SU-DHL-6 (cell line): ENCODE data around the gene HIVEP3.
A peak's percentile ranks its signal among the peaks of the same experiment; 100 is the strongest.

Source experiments
- H2AFZ ChIP-seq: fragments of 200-600 bp; sonication (generic); 2 replicates; pipeline ENCODE4 v1.6.1; 2014; ENCODE audit warnings: low read depth, mild to moderate bottlenecking, moderate library complexity, mixed read lengths, antibody characterized with exemption, low read length; ENCODE audit not compliant: severe bottlenecking
- H3F3A ChIP-seq: fragments of 200-600 bp; shearing (Covaris generic); 2 replicates; pipeline ENCODE4 v1.6.0; 2016; ENCODE audit warnings: antibody characterized with exemption, mild to moderate bottlenecking; ENCODE audit not compliant: insufficient read depth
- H3K27ac ChIP-seq: fragments of 200-600 bp; sonication (generic); 2 replicates; pipeline ENCODE4 v1.5.1; 2016; ENCODE audit warnings: low read depth, mild to moderate bottlenecking, low read length, moderate library complexity, mixed read lengths
- H3K27me3 ChIP-seq: fragments of 200-600 bp; sonication (generic), shearing (Covaris generic); 2 replicates; pipeline ENCODE4 v1.6.0; 2014; ENCODE audit warnings: mild to moderate bottlenecking, low read length
- H3K36me3 ChIP-seq: fragments of 200-600 bp; sonication (generic); 2 replicates; pipeline ENCODE4 v1.6.1; 2014; ENCODE audit warnings: mild to moderate bottlenecking, low read length, mixed read lengths
- H3K4me2 ChIP-seq: fragments of 300-600, 200-600 bp; shearing (Covaris generic), sonication (generic); 2 replicates; pipeline ENCODE4 v1.6.0; 2014; ENCODE audit warnings: low read length, low read depth, mild to moderate bottlenecking; ENCODE audit not compliant: poor library complexity, severe bottlenecking
- H3K4me3 ChIP-seq: fragments of 200-600 bp; sonication (generic); 2 replicates; pipeline ENCODE4 v1.5.1; 2014; ENCODE audit warnings: antibody characterized with exemption, low read length, mild to moderate bottlenecking, mixed read lengths; ENCODE audit not compliant: insufficient read depth, poor library complexity, severe bottlenecking
- H3K79me2 ChIP-seq: fragments of 200-600 bp; sonication (generic); 2 replicates; pipeline ENCODE4 v1.6.1; 2014; ENCODE audit warnings: mild to moderate bottlenecking, low read length, moderate library complexity; ENCODE audit not compliant: insufficient read depth
- H3K9ac ChIP-seq: fragments of 200-600 bp; sonication (generic); 2 replicates; pipeline ENCODE4 v1.7.0; 2014; ENCODE audit warnings: mild to moderate bottlenecking, low read length
- H3K9me2 ChIP-seq: fragments of 200-600 bp; sonication (generic); replicated peaks from 2 replicates; pipeline ENCODE4 v1.6.1; 2014; ENCODE audit warnings: low read length; ENCODE audit not compliant: insufficient read depth
- H3K9me3 ChIP-seq: fragments of 200-600 bp; sonication (generic); 2 replicates; pipeline ENCODE4 v1.6.1; 2014; ENCODE audit warnings: low read length, mixed read lengths; ENCODE audit not compliant: insufficient read depth
- H4K20me1 ChIP-seq: fragments of 200-600 bp; sonication (generic); 2 replicates; pipeline ENCODE4 v1.6.1; 2014; ENCODE audit warnings: low read depth, mild to moderate bottlenecking, antibody characterized with exemption, low read length, moderate library complexity, mixed read lengths
- EZH2phosphoT487 ChIP-seq: fragments of 200-600 bp; sonication (generic), shearing (Covaris generic); conservative IDR thresholded peaks from 2 replicates; pipeline ENCODE4 v1.6.1; 2018; ENCODE audit warnings: mild to moderate bottlenecking, antibody characterized with exemption, low read length, moderate library complexity, mixed read lengths
- TF ChIP-seq, protein P1 (sequence below): fragments of 200-600 bp; sonication (generic); IDR thresholded peaks from one replicate; pipeline ENCODE4 v1.5.1; 2017; ENCODE audit warnings: antibody characterized with exemption, mild to moderate bottlenecking, low read length, moderate library complexity; ENCODE audit not compliant: insufficient read depth, poor library complexity, severe bottlenecking

HIVEP3 gene

DNA sequence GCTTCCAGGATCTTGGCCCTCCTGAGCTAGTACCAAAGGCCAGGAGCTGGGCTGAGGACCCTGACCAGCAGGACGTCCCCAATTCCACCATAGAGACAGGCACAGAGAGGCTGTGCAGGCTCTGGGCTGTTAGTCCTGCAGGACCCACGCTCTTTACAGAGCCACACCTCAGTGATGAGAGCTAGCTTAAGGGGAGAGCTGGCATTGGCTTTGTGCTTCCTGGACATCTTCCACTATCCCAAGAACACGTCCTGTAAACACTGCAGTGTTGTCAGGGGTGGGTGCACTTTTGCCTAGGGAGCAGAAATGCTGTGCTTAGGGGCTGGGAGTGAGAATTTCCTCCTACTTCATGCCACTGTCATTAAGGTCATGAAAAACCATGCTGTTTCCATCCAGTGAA, 342.5 kb downstream of the HIVEP3 start:
- no peak overlapping the region for H2AFZ ChIP-seq
- H3K9ac ChIP-seq = no peak overlapping the region
- no peaks in the 10 kb centered on the region for H3K36me3 ChIP-seq
- no peak overlapping the region for H3K4me2 ChIP-seq
- peaks cover 5% of the 10 kb centered on the region; the same call in 1 of the 2 replicates for H3F3A ChIP-seq
- H3K79me2 ChIP-seq = no peaks in the 10 kb centered on the region
- no peaks in the 10 kb centered on the region for H3K27me3 ChIP-seq
- no peaks in the 10 kb centered on the region for H4K20me1 ChIP-seq
- no peak overlapping the region for H3K4me3 ChIP-seq
- no peak overlapping the region for H3K27ac ChIP-seq
- no peak for TF ChIP-seq EZH2phosphoT487
- TF ChIP-seq, protein P1, sequence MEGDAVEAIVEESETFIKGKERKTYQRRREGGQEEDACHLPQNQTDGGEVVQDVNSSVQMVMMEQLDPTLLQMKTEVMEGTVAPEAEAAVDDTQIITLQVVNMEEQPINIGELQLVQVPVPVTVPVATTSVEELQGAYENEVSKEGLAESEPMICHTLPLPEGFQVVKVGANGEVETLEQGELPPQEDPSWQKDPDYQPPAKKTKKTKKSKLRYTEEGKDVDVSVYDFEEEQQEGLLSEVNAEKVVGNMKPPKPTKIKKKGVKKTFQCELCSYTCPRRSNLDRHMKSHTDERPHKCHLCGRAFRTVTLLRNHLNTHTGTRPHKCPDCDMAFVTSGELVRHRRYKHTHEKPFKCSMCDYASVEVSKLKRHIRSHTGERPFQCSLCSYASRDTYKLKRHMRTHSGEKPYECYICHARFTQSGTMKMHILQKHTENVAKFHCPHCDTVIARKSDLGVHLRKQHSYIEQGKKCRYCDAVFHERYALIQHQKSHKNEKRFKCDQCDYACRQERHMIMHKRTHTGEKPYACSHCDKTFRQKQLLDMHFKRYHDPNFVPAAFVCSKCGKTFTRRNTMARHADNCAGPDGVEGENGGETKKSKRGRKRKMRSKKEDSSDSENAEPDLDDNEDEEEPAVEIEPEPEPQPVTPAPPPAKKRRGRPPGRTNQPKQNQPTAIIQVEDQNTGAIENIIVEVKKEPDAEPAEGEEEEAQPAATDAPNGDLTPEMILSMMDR = no peak
- no peaks in the 10 kb centered on the region for H3K9me3 ChIP-seq
- H3K9me2 ChIP-seq = no peaks in the 10 kb centered on the region

DNA sequence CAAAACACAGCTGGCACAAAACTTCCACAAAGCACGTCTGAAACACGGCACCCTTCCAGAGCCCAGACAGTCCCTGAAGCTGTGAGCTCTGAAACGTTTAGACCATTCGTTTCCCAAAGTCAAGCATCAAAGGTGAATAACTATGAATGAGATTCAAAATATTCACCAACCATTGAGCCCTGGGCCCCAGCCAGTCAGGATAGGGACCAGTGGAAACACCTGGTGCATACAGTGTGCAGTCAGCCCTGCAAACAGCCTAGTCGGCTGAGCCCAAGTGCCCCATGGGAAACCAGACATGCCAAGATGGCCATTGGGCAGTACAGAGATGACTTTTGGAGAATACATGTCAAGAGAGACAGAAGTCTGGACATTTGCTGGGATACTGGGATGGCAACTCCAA, 343.9 kb downstream of the HIVEP3 start:
- Histone ChIP-seq H3K4me2 (peak overlapping the region; percentile 34), H3K4me3 (no peak overlapping the region), H3K9ac (peak overlapping the region; percentile 43)

DNA sequence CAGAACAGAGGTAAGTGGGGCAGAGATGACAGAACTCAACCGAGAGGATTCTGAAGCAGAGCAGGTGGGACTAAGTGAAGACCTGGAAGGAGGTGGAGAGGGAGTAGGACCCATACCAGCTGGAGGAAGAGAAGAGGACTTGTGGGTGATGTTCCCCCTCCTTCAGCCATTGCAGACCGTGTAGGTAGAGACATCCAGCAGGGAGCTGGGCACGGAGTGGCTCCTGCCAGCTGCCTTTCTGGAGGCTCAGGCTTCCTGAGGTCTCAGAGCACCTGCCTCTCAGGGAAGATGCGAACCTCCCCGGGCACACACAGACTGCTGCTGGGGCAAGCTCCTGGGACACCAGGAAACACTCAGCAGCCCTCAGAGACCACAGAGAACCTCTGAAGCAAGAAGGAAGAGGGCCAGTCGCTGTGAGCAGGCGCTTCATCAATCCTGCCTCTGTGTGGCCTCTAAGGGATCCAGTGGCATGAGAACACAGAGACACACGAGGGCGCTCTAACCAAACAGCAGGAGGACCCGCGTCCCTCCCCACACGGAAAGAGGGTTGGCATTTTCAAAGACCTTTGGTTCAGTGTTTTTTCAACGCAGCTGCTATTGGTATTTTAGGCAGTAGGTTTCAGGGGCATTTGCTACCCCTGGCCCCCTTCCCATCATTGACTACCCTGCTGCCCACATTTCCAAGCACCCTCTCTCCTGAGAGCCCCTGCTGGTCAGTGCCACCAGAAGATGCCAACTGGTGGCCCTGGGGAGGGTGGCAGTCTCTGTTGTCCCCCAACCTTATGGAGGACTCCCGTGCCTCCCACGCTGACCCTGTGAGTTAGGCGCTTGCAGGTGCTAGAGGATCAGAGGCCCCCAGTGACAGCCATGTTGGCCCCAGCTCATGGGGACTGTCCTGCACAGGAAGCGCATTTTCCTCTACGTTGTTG, 344.7 kb downstream of the HIVEP3 start:
- Histone ChIP-seq H3K4me3 (no peak overlapping the region), H3K9me2 (no peaks in the 10 kb centered on the region), H3K4me2 (peak overlapping the region; percentile 34), H3F3A (peaks cover 5% of the 10 kb centered on the region; the same call in 1 of the 2 replicates), H3K79me2 (no peaks in the 10 kb centered on the region), H2AFZ (no peak overlapping the region), H4K20me1 (no peaks in the 10 kb centered on the region), H3K9me3 (no peaks in the 10 kb centered on the region), H3K36me3 (no peaks in the 10 kb centered on the region), H3K9ac (peak overlapping the region; percentile 43), H3K27ac (peak overlapping the region; percentile 35), H3K27me3 (no peaks in the 10 kb centered on the region)
- no peak for TF ChIP-seq EZH2phosphoT487
- TF ChIP-seq, protein P1 = peak; percentile 91

More for the DNA sequence above, 343.9 kb downstream of the HIVEP3 start:
- H3K27me3 ChIP-seq = no peaks in the 10 kb centered on the region
- H3K36me3 ChIP-seq = no peaks in the 10 kb centered on the region
- no peaks in the 10 kb centered on the region for H3K79me2 ChIP-seq
- peak overlapping the region; percentile 35 for H3K27ac ChIP-seq
- no peaks in the 10 kb centered on the region for H3K9me2 ChIP-seq
- H3F3A ChIP-seq = peaks cover 5% of the 10 kb centered on the region; the same call in 1 of the 2 replicates
- H4K20me1 ChIP-seq = no peaks in the 10 kb centered on the region
- no peak for TF ChIP-seq EZH2phosphoT487
- TF ChIP-seq, protein P1 = no peak
- no peak overlapping the region for H2AFZ ChIP-seq
- no peaks in the 10 kb centered on the region for H3K9me3 ChIP-seq
